GM12872 (cell line): Measurements from ENCODE around the gene BCL2L11.

ENCODE experiments used
- CTCF ChIP-seq: IDR thresholded peaks from 3 replicates; pipeline ENCODE4 v1.5.1; 2011; ENCODE audit warnings: low read depth, mild to moderate bottlenecking, low read length, moderate library complexity; ENCODE audit not compliant: insufficient read depth

BCL2L11 gene

GRCh38 chr2:111188681-111189080 is 68.0 kb downstream of the BCL2L11 start:
- no peak for TF ChIP-seq CTCF

- no peak for TF ChIP-seq CTCF
Measured at GRCh38 chr2:111189106-111189505, 68.4 kb downstream of the BCL2L11 start.

- TF ChIP-seq CTCF = no peak
Measured at GRCh38 chr2:111190816-111191540, 70.3 kb downstream of the BCL2L11 start.

GRCh38 chr2:111191877-111192276 is 71.2 kb downstream of the BCL2L11 start:
- no peak for TF ChIP-seq CTCF

DNA sequence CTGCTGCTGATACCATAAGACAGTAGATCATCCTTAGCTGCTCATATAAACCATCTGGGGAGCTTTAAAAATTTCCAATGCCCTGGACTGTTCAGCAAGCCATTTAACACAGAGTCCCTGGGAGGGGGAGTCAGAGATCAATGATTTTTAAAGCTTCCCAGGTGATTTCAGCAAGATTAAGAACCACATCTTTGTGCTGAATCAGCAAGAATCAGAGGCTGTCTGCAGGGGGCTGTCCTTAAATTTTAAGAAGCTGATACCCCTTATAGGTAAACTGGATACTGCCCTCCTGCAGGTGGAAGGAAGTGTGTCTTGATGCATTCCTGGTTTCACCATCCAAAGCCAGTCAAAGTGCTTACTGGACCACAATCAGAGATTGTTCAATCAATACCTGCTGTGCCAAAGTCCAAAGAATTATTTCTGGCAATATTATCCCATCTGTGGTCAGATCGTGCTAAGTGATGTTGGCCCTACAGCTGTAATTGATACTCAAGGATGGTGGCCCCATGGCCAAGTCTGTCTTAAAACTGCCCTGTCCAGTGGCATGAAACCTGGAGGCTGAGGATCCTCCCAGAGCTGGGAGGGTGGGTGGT is 72.2 kb downstream of the BCL2L11 start:
- TF ChIP-seq CTCF = no peak

GRCh38 chr2:111194835-111195621 is 74.3 kb downstream of the BCL2L11 start:
- TF ChIP-seq CTCF = peak; percentile 43

DNA sequence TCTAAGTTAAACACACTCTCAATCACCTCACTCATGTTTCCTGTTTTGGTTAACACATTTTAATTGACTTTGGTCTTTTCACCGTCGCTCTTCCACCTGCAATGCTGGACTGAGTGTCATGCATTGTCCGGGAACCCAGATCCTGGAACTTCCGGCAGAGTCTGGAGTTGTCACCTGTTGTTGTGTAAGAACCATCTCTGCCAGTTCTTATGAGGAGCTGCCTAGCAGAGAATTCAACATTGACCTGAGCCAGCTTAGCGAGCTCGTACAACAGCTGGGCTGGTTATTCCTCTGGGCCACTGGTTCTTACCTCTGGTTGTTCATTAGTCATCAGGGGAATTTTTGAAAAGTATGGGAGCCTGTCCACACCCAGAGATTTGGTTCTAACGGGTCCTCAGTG is 75.7 kb downstream of the BCL2L11 start:
- no peak for TF ChIP-seq CTCF
